ENCODE results near the gene CS.

Gene CS

DNA sequence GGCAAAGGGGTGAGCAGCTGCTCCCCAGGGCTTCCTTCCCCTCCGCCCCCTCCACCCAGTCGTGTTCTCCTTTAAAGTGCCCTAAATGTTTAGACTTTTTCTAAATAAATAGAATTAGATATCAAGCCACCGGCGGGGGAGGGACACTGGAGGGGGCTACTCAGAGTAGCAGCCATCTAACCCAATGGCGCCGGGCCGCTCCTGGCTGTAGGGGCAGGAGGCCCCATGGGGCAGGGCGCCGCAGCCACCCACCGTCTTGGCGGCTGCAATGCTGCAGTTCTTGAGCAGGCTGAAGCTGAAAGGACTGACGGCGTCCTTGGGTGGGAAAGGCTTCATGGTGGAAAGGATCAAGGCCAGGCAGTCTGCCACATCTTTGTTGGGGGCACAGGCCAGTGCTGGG lies 57.1 kb downstream of the CS start:
- DNase-seq = no peak

DNA sequence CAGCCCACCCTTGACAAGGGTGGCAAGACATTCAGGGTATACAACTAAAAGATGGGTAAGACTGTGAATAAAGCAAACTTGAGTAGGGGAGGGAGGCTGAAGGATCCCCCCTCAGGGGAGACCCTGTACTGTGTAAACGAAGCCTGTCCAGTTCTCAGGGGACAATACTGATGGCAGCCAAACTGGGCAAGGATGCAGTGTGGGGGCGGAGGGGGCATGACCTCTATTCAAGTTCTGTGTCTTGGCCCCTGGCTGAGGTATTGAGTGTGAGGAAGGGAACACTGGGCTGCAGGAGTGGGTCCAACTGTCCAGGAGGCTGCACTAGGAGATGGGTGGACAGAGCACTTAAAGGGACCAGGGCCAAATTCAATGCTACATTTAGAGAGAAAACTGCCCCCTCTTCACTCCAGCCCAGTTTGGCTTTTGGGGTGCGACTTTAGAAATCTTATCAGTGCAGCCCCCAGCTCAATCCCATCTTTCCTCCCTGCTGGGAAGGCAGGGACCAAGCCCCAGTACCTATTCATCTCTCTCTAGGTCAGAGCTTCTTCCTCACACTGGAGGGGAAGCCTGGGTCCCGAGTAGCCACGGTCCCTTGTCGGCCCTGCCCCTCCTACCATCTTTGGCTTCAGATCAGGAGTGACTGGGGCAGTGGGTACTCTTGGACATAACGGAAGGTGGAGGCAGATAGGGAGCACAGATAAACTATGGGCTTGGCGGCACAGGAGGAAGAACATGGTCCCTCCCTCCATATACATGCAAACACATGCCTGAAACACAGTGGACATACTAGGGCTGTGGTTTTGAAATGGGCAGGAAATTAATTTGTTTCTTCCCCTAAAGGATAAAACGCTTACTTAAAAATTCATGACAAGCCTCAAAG lies 58.5 kb downstream of the CS start:
- no peak for DNase-seq

DNA sequence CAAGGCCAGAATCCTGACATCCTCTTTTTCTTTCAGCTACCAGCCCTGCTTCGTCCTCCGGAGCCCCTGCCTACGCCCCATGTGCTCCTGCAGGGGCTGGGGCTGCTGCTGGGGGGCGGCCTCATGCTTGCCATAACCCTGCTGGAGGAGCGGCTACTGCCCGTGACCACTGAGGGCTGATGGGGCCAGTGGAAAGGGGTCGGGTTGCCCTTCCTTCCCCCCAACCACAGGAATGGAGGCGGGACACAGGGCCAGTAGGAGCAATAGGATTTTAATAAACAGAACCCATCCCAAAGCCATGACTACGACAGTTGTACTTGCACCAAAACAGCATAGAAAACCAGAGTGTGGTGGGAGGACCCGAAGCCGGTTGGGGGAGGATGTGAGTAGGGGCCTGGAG lies 62.6 kb downstream of the CS start:
- DNase-seq = no peak

DNA sequence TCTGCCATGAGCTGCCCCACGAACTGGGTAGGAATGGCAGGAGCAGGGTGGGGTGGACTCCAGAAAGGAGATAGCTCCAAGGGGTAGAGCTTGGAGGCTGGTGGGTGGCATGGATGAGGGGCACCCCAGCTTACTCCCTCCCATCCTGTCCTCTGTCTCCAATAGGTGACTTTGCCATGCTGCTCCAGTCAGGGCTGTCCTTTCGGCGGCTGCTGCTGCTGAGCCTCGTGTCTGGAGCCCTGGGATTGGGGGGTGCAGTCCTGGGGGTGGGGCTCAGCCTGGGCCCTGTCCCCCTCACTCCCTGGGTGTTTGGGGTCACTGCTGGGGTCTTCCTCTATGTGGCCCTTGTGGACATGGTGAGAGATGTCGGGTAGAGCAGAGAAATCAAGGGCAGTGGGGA lies 63.1 kb downstream of the CS start:
- no peak for DNase-seq

DNA sequence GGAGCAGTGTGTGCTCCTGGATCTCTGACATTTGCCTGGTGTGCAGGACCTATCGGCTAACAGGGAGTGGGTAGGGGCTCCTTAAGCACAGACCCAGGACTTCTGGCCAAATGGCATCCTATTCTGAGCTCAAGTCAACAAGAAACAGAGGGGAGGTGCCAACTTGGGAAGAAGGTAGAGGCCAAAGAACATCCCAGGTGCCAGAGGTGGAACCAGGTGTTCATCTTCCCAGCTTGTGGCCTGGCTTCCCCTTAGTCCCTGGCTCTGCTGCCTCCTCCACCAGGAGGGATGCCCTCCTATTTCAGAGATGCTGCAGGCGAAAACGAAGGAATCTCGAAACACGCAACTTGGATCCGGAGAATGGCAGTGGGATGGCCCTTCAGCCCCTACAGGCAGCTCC lies 64.0 kb downstream of the CS start:
- DNase-seq = no peak

DNA sequence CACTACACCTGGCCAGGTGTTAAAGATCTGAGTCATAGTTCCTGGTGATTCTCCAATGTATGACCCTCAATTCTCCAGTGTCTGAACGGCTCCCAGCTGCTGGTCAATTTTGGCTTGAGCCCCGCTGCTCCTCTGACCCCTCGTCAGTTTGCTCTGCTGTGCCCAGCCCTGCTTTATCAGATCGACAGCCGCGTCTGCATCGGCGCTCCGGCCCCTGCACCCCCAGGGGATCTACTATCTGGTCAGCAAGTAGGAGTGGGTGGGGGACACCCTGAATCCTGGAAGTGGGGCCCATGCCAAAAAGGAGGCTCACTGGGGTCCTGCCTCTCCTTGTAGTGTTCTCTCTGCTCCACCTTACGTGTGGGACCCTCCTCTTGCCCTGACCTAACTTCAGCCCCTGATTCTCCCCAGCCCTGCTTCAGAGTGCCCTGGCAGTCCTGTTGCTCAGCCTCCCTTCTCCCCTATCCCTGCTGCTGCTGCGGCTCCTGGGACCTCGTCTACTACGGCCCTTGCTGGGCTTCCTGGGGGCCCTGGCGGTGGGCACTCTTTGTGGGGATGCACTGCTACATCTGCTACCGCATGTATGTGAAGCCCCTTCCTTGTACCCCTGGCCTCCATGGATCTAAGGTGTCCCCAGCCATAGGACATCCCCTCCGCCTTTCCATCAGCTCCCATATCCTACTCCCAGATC lies 65.2 kb downstream of the CS start:
- DNase-seq = no peak

DNA sequence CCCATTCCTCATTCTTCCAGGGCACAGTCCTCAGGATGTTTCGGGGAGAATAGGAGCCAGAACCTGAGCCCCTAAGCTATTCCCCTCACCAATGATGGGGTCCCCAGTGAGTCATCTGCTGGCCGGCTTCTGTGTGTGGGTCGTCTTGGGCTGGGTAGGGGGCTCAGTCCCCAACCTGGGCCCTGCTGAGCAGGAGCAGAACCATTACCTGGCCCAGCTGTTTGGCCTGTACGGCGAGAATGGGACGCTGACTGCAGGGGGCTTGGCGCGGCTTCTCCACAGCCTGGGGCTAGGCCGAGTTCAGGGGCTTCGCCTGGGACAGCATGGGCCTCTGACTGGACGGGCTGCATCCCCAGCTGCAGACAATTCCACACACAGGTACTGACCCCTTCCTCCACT lies 68.9 kb downstream of the CS start:
- no peak for DNase-seq

DNA sequence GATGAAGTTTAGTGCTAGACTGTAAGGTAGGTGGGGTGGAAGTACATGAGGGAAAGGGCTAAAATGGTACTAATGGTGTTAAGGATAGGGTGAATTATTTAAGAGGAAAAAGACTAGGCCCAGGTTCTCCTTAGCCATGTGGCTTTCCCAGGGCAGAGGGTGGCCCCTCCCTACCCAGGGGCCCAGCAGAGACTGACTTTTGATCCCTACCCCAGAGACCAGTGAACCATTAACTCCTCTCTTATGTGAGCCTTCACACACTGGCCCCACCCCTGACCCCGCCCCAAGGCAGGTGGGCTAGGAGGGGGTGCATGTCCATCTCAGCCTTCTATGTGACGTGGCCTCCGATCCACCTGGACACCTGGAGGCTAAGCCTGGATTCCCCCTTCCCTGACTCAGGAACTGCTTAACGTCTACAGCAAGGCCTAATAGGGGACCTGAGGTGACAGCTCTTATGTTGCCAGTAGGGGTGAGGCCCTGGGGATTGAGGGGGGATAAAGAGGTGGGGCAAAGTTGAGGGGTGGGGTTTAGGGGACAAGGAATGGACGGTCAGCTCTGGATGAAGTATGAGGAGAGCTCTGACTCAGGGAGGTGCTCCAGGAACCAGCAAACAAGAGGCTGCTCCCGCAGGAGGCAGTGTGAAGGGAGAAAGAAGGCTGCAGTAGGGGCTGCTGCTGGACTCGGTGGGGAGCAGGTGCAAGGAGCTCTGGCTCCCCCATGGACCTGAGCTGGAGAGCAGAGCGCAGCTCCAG lies 69.5 kb downstream of the CS start:
- DNase-seq = no peak

DNA sequence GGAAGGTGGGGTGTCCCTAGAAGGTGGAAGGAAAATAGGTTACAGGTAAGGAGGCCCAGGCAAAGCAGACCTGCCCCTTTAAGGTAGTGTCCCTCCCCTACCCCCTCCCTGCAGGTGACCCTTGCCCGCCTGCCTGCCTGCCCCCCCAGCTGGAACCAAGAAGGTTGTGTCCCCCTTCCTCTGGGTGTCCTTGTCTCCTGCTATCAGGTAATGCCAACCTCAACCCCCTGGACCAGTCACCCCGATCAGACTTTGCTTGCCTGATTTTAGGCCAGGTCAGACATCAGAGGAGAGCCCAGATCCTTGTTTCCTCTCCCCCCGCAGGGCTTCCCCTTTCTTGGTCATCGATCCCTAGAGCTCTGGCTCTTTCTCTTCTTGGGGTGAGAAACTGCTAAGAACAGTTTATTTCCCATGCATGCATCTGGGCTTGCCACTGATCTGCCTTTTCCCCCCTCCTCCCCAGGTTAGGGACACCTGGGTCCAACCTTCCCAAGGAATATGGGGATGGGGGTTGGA lies 70.2 kb downstream of the CS start, which contains the start of gene SLC39A5:
SLC39A5 (plus strand) TSS at position 136 of the 516 bp plus-strand sequence. CDS start 1,224 bp downstream, outside the sequence.
- no peak for DNase-seq

DNA sequence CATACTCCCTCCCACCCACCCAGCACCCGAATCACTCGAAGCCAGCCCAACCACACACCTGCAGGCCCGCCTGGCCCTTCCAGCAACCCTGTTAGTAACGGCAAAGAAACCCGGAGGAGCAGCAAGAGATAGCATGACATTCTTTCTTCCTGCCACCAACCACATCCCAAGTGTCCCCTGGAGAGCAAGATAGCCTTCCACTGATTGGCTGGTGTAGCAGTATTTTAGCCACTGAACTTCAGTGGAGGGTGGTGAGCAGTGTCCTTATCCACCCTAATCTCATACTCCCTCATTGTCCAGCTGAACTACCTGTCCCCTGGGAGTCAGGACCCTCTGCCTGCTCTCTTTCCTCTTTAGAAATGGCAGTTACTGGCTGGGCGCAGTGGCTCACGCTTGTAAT lies 71.0 kb downstream of the CS start:
- DNase-seq = no peak

DNA sequence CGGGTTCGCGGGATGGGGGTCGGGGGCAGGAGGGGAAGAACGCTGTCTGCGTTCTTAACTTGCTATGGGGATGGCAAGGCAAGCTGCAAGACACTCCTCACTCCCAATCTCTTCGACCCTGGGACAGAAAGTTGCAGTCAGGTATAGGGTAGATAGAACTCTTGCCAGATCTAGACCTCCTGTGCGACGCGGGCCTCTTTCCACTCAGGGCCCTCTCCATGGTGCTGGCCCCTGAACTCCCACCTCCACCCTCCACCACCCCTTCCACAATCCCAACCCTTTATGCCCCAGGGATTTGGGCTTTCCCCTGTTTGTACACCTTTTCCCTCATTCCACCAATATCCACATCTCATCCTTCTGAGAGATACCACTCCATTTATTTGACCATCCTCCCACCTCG lies 75.2 kb downstream of the CS start:
- no peak for DNase-seq

DNA sequence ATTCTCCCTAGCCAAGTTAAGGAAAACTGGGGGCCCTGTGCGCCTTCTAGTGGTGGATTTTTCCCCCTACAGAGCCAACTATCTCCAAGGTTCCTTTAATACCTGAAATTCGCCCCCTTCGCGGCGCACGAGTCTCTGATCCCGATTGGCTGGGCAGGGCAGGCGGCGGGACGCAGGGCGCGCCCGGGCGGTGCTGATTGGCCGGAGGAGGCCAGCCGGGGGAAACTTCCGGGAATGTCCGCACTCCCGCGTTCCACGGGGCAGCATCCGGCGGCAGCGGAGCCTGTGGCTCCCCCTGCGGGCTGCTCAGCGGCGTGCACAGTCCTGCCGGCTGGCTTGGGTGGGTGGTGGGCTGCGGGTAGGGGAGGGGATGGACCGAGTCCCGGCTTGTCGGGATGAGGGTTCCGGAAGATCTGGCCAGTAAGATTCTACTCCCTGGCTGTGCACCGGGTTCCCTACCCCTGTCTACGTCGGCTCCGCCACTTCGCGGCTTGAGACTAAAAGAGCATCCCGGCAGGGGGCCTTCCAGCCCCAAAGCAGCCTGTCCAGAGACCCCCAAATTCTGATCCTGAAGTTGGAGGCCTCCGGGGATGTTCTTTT lies 75.9 kb downstream of the CS start, which contains the start of gene NABP2:
NABP2 (plus strand) TSS at position 241 of the 600 bp plus-strand sequence. CDS start 515 bp downstream, outside the sequence.
- peak; percentile 97 for DNase-seq

DNA sequence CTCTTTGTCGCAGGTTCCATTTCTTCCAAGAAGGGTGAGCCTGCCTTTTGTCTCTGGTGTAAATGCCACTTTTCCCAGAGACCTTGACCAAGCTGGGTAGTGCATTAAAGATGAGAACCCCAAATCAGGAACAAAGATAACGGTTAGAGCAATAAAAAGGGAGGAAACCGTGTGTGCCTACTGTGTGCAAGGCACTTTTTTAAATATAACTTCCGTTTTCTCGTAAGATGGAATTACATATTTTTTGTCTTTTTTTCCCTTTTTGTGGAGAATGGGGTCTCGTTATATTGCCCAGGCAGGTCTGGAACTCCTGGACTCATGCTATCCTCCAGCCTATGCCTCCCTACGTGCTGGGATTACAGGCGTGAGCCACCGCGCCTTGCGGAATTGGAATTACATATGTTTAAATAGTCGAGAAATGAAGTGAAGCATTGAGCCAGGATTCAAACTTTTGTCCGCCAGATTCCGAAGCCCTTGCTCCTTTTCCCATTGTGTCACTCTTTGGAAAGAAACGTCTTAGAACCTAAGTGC lies 76.5 kb downstream of the CS start:
- DNase-seq = no peak

DNA sequence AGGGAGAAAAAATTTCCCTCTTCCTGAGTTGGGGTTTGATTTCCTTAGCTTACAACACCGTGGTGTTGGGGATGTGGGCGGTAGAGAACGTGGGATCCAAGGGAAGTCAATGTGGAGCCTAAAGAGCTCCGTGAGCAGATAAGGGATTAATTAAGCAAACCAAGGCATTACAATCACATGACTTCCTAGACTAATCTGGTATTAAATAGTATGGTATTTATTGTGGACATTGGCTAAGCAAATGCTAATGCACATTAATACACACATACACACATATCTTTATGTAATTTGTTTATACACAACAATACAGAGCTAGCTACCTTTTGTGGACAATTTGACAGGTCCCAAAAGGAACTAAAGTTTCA lies 77.6 kb downstream of the CS start:
- DNase-seq = no peak

DNA sequence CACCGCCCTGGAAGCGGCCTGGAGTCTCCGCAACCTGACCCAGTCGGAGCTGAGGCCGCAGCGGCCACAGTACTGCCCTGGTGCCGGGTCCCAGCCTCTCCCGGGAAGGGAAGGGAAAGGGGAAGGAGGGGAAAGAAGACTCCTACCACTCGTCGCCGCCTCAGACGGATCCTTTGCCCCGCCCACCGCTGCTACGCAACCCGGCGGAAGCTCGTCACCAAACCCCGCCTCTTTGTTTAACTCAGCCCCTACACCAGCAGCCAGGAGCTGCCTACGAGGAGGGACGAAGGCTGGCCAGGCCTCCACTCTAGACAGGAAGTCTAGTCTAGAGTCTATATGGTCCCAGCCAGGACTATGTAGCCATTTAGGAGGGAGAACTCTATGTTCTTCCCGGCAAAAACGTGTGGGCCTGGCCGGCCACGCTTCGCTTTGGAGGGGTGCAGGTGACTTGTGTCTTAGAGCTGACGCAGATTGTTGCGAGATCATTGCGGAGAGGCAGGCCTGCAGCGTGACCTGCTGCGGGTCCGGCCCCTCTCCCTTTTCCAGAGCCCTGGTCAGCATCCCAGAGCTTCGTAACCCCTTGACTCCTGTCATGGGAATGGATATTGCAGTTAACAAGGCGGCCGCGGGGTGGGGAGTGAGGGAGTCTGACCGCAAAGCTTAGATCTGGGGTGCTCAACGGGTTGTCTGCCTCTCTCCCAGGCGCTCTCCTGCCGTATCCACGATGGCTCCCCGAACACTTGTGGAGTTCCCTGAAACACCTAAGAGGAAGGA lies 78.2 kb downstream of the CS start, which contains the start of gene RNF41:
RNF41 (minus strand) TSS at position 166 of the 774 bp plus-strand sequence. CDS start 7,875 bp downstream, outside the sequence.
- DNase-seq = peak; percentile 97
